Neural progenitor cell (in vitro differentiated cells): Measurements from ENCODE around the gene DRG2.

ENCODE experiments used
- EZH2 ChIP-seq: fragments of 200-600 bp; sonication (generic); IDR thresholded peaks from 2 replicates; pipeline ENCODE4 v1.6.1; 2017; ENCODE audit warnings: antibody characterized with exemption, mild to moderate bottlenecking, moderate library complexity
- EZH2phosphoT487 ChIP-seq: fragments of 200-600 bp; sonication (generic); IDR thresholded peaks from 2 replicates; pipeline ENCODE4 v1.6.1; 2017; ENCODE audit warnings: antibody characterized with exemption
- TF ChIP-seq, protein P1 (sequence below): fragments of 200-600 bp; sonication (generic); IDR thresholded peaks from 2 replicates; pipeline ENCODE4 v1.5.1; 2017; ENCODE audit warnings: antibody characterized with exemption, mild to moderate bottlenecking

- TF ChIP-seq, protein P1, sequence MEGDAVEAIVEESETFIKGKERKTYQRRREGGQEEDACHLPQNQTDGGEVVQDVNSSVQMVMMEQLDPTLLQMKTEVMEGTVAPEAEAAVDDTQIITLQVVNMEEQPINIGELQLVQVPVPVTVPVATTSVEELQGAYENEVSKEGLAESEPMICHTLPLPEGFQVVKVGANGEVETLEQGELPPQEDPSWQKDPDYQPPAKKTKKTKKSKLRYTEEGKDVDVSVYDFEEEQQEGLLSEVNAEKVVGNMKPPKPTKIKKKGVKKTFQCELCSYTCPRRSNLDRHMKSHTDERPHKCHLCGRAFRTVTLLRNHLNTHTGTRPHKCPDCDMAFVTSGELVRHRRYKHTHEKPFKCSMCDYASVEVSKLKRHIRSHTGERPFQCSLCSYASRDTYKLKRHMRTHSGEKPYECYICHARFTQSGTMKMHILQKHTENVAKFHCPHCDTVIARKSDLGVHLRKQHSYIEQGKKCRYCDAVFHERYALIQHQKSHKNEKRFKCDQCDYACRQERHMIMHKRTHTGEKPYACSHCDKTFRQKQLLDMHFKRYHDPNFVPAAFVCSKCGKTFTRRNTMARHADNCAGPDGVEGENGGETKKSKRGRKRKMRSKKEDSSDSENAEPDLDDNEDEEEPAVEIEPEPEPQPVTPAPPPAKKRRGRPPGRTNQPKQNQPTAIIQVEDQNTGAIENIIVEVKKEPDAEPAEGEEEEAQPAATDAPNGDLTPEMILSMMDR: no peak
- TF ChIP-seq EZH2 (no peak), EZH2phosphoT487 (no peak)
These were observed 23.7 kb upstream of the DRG2 start for GRCh38 chr17:18064053-18064452.
